Nephron progenitor cell (in vitro differentiated cells): ENCODE results near the gene TRUB1.

Experiments used
- DNase-seq: peaks from one replicate; pipeline ENCODE4 v3.0.0; 2021
- H3K27ac Mint-ChIP-seq: 2 replicates; pipeline ENCODE4 v1.8.0; 2021; ENCODE audit warnings: mild to moderate bottlenecking, moderate library complexity, mixed read lengths
- H3K27me3 Mint-ChIP-seq: 2 replicates; pipeline ENCODE4 v1.8.0; 2021; ENCODE audit warnings: mild to moderate bottlenecking, low read depth, mixed read lengths; ENCODE audit not compliant: poor library complexity
- H3K36me3 Mint-ChIP-seq: 2 replicates; pipeline ENCODE4 v1.8.0; 2021; ENCODE audit warnings: low read depth, mixed read lengths
- H3K4me1 Mint-ChIP-seq: 2 replicates; pipeline ENCODE4 v1.8.0; 2021; ENCODE audit warnings: mixed read lengths
- H3K4me3 Mint-ChIP-seq: 2 replicates; pipeline ENCODE4 v1.8.0; 2021; ENCODE audit warnings: mild to moderate bottlenecking, moderate library complexity, mixed read lengths
- H3K9me3 Mint-ChIP-seq: 2 replicates; pipeline ENCODE4 v1.8.0; 2021; ENCODE audit warnings: mild to moderate bottlenecking, moderate library complexity, mixed read lengths
- CTCF ChIP-seq: fragments of 200-600 bp; sonication (generic); IDR thresholded peaks from 2 replicates; pipeline ENCODE4 v1.5.0; 2021; ENCODE audit warnings: antibody characterized with exemption

Gene TRUB1

GRCh38 chr10:114911801-114912469 lies 26.1 kb upstream of the TRUB1 start:
- H3K36me3 Mint-ChIP-seq = no peaks in the 10 kb centered on the region

GRCh38 chr10:114912470-114912859 lies 25.5 kb upstream of the TRUB1 start:
- no peaks in the 10 kb centered on the region for H3K36me3 Mint-ChIP-seq
- H3K9me3 Mint-ChIP-seq = peaks cover 8% of the 10 kb centered on the region
- H3K4me1 Mint-ChIP-seq = peaks cover 37% of the 10 kb centered on the region
- DNase-seq = no peak
- no peak for TF ChIP-seq CTCF
- H3K27me3 Mint-ChIP-seq = peaks cover 3% of the 10 kb centered on the region
- H3K27ac Mint-ChIP-seq = no peak overlapping the region
- no peak overlapping the region for H3K4me3 Mint-ChIP-seq

More at GRCh38 chr10:114911801-114912469, 26.1 kb upstream of the TRUB1 start:
- H3K4me1 Mint-ChIP-seq = peaks cover 41% of the 10 kb centered on the region
- H3K4me3 Mint-ChIP-seq = no peak overlapping the region
- peaks cover 8% of the 10 kb centered on the region for H3K9me3 Mint-ChIP-seq
- DNase-seq = no peak
- peaks cover 3% of the 10 kb centered on the region for H3K27me3 Mint-ChIP-seq
- TF ChIP-seq CTCF = no peak
- H3K27ac Mint-ChIP-seq = no peak overlapping the region

- H3K4me3 Mint-ChIP-seq = no peak overlapping the region
- TF ChIP-seq CTCF = no peak
- H3K27me3 Mint-ChIP-seq = no peaks in the 10 kb centered on the region
- H3K27ac Mint-ChIP-seq = peak overlapping the region; percentile 45
- DNase-seq = no peak
- peaks cover 2% of the 10 kb centered on the region for H3K9me3 Mint-ChIP-seq
- no peaks in the 10 kb centered on the region for H3K36me3 Mint-ChIP-seq
- peaks cover 45% of the 10 kb centered on the region for H3K4me1 Mint-ChIP-seq
These were observed 23.4 kb upstream of the TRUB1 start for GRCh38 chr10:114914560-114914959.

GRCh38 chr10:114915294-114915693 lies 22.7 kb upstream of the TRUB1 start:
- Mint-ChIP-seq H3K4me1 (peaks cover 45% of the 10 kb centered on the region), H3K36me3 (no peaks in the 10 kb centered on the region), H3K4me3 (no peak overlapping the region), H3K27ac (no peak overlapping the region), H3K27me3 (peaks cover 3% of the 10 kb centered on the region), H3K9me3 (no peaks in the 10 kb centered on the region)
- TF ChIP-seq CTCF = no peak
- DNase-seq = no peak

GRCh38 chr10:114916653-114917052 lies 21.3 kb upstream of the TRUB1 start:
- peaks cover 3% of the 10 kb centered on the region for H3K27me3 Mint-ChIP-seq
- no peak overlapping the region for H3K4me3 Mint-ChIP-seq
- no peak for DNase-seq
- peaks cover 42% of the 10 kb centered on the region for H3K4me1 Mint-ChIP-seq
- no peak overlapping the region for H3K27ac Mint-ChIP-seq
- H3K9me3 Mint-ChIP-seq = no peaks in the 10 kb centered on the region
- TF ChIP-seq CTCF = no peak
- no peaks in the 10 kb centered on the region for H3K36me3 Mint-ChIP-seq

- DNase-seq = no peak
- Mint-ChIP-seq H3K4me3 (no peak overlapping the region), H3K27me3 (peaks cover 3% of the 10 kb centered on the region), H3K27ac (no peak overlapping the region), H3K36me3 (no peaks in the 10 kb centered on the region), H3K9me3 (peaks cover 2% of the 10 kb centered on the region), H3K4me1 (peaks cover 34% of the 10 kb centered on the region)
- TF ChIP-seq CTCF = no peak
These were observed 20.5 kb upstream of the TRUB1 start for GRCh38 chr10:114917459-114917858.
